GM12878 (cell line): ENCODE measurements around the gene DIP2C.

Experiments
- CTCF ChIP-seq, 3 experiments: IDR thresholded peaks in 2 of 3; conservative IDR thresholded peaks in 1 of 3; 2 replicates each; pipeline ENCODE4 v1.5.1; 2011; ENCODE audit warnings: low read depth in 3 of 3, low read length in 3 of 3, mild to moderate bottlenecking in 3 of 3, control low read depth in 2 of 3, moderate library complexity in 2 of 3, inconsistent platforms in 1 of 3, mixed read lengths in 1 of 3; ENCODE audit not compliant: control insufficient read depth in 2 of 3, insufficient read depth in 1 of 3; ENCODE audit errors: extremely low read depth in 1 of 3
- EP300 ChIP-seq, 2 experiments: fragments of 150-350 bp in 1 of 2; IDR thresholded peaks; 2 replicates each; pipeline ENCODE4 v1.6.1; 2011 to 2012; ENCODE audit warnings: low read depth in 2 of 2, low read length in 2 of 2, borderline replicate concordance in 1 of 2, improper control_type of control experiment in 1 of 2, inconsistent platforms in 1 of 2; ENCODE audit not compliant: control insufficient read depth in 1 of 2
- EZH2 ChIP-seq: IDR thresholded peaks from 2 replicates; pipeline ENCODE4 v1.6.1; 2012; ENCODE audit warnings: low read depth, mild to moderate bottlenecking, control low read depth, inconsistent platforms, low read length, borderline replicate concordance; ENCODE audit not compliant: control insufficient read depth
- JUND ChIP-seq: IDR thresholded peaks from 2 replicates; pipeline ENCODE4 v1.6.1; 2012; ENCODE audit warnings: low read depth, mild to moderate bottlenecking, low read length, improper control_type of control experiment, moderate library complexity
- MXI1 ChIP-seq: fragments of 150-350 bp; IDR thresholded peaks from 2 replicates; pipeline ENCODE4 v1.6.1; 2011; ENCODE audit warnings: low read depth, mild to moderate bottlenecking, inconsistent platforms, low read length, improper control_type of control experiment
- PBX3 ChIP-seq: IDR thresholded peaks from 2 replicates; pipeline ENCODE4 v1.6.1; 2011; ENCODE audit warnings: mild to moderate bottlenecking, low read depth, low read length, moderate library complexity; ENCODE audit not compliant: insufficient replicate concordance
- POLR2A ChIP-seq: IDR thresholded peaks from 2 replicates; pipeline ENCODE4 v1.6.1; 2011; ENCODE audit warnings: low read depth, mild to moderate bottlenecking, low read length
- POLR2AphosphoS5 ChIP-seq: IDR thresholded peaks from 2 replicates; pipeline ENCODE4 v1.6.1; 2011; ENCODE audit warnings: mild to moderate bottlenecking, low read length, inconsistent platforms
- PRDM15 ChIP-seq: fragments of 450-650 bp; formaldehyde crosslinking; IDR thresholded peaks from 2 replicates; pipeline ENCODE4 v1.4.0; 2020; ENCODE audit warnings: mild to moderate bottlenecking, moderate library complexity
- SMC3 ChIP-seq: IDR thresholded peaks from 2 replicates; pipeline ENCODE4 v1.6.1; 2011; ENCODE audit warnings: low read length, improper control_type of control experiment, borderline replicate concordance
- SREBF1 ChIP-seq: IDR thresholded peaks from 2 replicates; pipeline ENCODE4 v1.6.1; 2012; ENCODE audit warnings: mild to moderate bottlenecking, low read length
- ZZZ3 ChIP-seq: IDR thresholded peaks from 2 replicates; pipeline ENCODE4 v1.6.1; 2011; ENCODE audit warnings: low read depth; ENCODE audit not compliant: control insufficient read depth, insufficient read length

GRCh38 chr10:670038-670437, 19.4 kb downstream of the DIP2C start:
- no peak for TF ChIP-seq CTCF (IDR thresholded peaks at IDR 0.05 in 2 of 3, conservative IDR thresholded peaks at IDR 0.05 in 1 of 3; ENCODE audit: control insufficient read depth in 2 of 3, extremely low read depth in 1 of 3, insufficient read depth in 1 of 3, low read depth in 3 of 3, low read length in 3 of 3)
- TF ChIP-seq JUND = no peak
- TF ChIP-seq POLR2A = no peak
- no peak for TF ChIP-seq EZH2
- TF ChIP-seq SMC3 = no peak
- TF ChIP-seq PRDM15 = no peak
- no peak for TF ChIP-seq ZZZ3
- no peak for TF ChIP-seq POLR2AphosphoS5
- TF ChIP-seq PBX3 = no peak
- no peak for TF ChIP-seq SREBF1
- no peak for TF ChIP-seq EP300 (IDR thresholded peaks at IDR 0.05; ENCODE audit: borderline replicate concordance in 1 of 2, control insufficient read depth in 1 of 2, low read depth in 2 of 2, low read length in 2 of 2)
- no peak for TF ChIP-seq MXI1
